Activated CD8-positive, alpha-beta memory T cell treated with anti-CD3 and anti-CD28 coated beads, Interleukin-2, amount 50 U/mL, for 24 hours (primary cell): ENCODE measurements around the gene PPP1R17.

Source experiments
- DNase-seq: peaks from one replicate; pipeline ENCODE4 v3.0.0-alpha.2; 2020; ENCODE audit errors: extremely low read depth

Gene PPP1R17

DNA sequence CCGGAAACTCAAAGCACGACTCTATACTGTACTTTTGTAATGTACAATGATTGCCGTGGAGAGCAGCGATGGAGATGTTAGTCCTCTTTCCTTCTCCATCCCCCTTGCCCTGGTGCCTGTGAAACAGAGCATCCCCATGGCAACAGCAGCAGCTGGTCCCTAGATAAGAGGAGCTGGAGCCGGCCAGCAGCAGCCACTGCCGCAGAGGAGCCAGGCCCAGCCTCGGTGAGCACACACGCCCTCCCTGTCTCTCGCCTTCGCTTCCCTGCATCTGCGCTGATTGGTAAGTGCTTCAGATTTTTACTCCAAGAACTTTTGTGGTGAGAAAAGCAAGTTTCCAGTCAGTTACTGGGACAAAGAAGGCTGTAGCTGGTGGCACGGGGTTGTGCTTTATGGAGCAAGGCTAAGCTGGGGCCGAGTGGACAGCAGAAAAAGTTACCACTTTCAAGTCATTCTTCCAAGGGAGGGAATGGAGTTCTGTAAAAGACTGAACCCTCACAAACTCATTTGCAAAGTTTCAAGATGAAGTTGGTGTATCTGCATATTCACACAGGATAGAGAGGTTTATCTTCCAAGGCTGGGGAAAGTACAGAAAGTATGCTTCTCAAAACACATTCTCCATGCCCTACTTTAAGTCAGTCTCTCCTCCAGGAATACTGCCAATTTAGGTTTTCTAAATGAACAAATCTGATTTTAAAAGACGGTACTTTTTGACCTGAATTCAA is at the start of gene PPP1R17:
PPP1R17 (plus strand) TSS at position 192 of the 725 bp plus-strand sequence. CDS start 5,227 bp downstream, outside the sequence.
- DNase-seq, result no peak

GRCh38 chr7:31640381-31640780 is 46.6 kb upstream of the PPP1R17 start:
- no peak for DNase-seq

- no peak for DNase-seq
Measured at GRCh38 chr7:31642681-31643115, 44.3 kb upstream of the PPP1R17 start.

GRCh38 chr7:31646942-31647341 is 40.1 kb upstream of the PPP1R17 start:
- DNase-seq, result no peak

- DNase-seq, result no peak
Measured at GRCh38 chr7:31647511-31647910, 39.5 kb upstream of the PPP1R17 start.

GRCh38 chr7:31648288-31648687 is 38.7 kb upstream of the PPP1R17 start:
- no peak for DNase-seq

DNA sequence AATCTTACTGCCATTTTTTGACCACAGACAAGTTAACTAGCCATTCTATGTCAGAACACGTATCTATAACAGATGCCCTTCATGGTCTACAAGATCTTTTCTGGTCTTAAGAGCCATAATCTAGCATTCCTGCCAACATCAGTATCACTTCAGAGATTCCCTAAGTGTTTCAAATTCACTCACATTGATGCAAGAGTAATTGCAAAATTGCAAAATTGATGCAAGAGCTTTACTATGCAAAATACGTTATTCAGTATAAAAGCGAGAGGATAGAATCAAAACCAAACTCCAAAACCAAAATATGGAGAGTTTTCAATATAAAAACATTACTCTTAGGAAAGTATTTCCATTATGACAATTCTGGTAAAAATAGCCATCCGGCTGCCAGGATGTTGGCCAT is 38.1 kb upstream of the PPP1R17 start:
- no peak for DNase-seq

GRCh38 chr7:31651234-31652062 is 35.6 kb upstream of the PPP1R17 start:
- DNase-seq, result no peak

DNA sequence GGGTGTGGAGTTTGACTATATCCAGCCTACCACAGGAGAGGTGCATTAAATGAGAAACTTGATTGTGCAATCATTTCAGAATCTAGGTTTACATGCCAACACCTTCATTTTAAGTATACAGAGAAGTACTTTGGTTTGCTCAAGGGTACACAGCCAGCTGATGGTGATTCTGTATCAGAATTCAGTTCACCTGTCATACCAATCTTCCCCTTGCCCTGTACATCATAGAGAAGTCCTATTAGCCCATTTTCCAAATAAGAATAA is 35.0 kb upstream of the PPP1R17 start:
- DNase-seq, result no peak

DNA sequence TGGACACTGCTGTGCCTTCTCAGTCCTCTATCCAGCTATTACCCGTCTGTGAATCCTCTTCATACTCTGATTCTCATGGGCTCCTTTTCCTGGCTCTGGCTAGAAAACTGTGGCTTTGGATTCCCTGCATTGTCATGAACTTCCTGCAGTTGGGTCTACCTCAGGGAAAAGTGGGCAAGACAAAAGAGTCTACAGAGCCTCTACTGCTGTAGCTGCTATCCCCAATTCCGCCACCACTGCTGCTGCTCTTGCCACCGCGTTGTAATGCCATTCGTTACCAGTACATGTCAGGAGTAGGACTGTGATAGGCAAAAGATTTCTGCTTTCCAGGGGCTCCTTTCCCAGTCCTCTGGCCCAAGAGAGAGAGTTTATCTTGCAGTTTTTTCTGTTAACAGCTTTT is 23.9 kb upstream of the PPP1R17 start:
- DNase-seq, result no peak

- DNase-seq, result no peak
Measured at GRCh38 chr7:31664890-31665289, 22.1 kb upstream of the PPP1R17 start.

- no peak for DNase-seq
Measured at GRCh38 chr7:31665546-31665945, 21.5 kb upstream of the PPP1R17 start.

GRCh38 chr7:31669461-31669860 is 17.6 kb upstream of the PPP1R17 start:
- DNase-seq, result no peak

- no peak for DNase-seq
Measured at GRCh38 chr7:31679574-31680305, 7.3 kb upstream of the PPP1R17 start.

DNA sequence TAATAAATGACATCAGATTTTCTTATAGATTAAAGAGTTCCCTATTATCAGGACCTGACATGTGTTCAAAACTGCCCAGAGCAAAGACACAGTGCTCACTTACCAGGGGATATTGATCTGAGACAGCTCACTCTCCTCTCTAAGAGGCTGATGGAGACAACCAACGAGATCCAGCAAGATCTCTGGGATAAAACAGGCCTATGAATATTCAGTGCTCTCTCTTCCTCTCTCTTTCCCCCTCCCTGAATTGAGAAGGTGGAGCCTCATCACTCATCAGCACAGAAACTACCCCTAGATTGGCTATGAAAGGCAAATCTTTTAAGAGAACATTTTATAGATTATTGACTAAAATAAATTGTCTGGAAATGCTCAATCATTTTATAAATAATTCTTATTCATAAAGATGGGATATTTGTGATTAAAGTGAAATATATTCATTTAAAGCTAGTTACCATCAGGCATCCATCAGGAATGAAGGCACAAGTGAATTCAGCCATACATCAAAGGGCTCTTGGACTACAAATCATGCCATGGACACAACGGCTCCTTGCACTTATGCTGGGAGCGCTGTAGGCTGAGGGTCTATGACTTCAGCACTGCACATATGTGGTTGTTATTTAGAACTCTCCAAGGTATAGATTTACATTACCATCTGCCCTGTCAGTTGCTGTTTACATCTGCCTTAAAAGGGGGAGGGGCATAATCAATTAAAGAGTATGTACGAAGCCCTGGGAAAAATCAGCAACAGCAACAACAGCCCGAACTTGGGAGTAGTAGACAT is 3.4 kb upstream of the PPP1R17 start:
- DNase-seq, result no peak

- no peak for DNase-seq
Measured at GRCh38 chr7:31688372-31688771, 1.4 kb downstream of the PPP1R17 start.

GRCh38 chr7:31688996-31689395 is 2.0 kb downstream of the PPP1R17 start:
- no peak for DNase-seq

GRCh38 chr7:31690935-31691334 is 3.9 kb downstream of the PPP1R17 start:
- no peak for DNase-seq

GRCh38 chr7:31692451-31692850 is 5.4 kb downstream of the PPP1R17 start:
- DNase-seq, result no peak

GRCh38 chr7:31692871-31693270 is 5.9 kb downstream of the PPP1R17 start:
- DNase-seq, result no peak

DNA sequence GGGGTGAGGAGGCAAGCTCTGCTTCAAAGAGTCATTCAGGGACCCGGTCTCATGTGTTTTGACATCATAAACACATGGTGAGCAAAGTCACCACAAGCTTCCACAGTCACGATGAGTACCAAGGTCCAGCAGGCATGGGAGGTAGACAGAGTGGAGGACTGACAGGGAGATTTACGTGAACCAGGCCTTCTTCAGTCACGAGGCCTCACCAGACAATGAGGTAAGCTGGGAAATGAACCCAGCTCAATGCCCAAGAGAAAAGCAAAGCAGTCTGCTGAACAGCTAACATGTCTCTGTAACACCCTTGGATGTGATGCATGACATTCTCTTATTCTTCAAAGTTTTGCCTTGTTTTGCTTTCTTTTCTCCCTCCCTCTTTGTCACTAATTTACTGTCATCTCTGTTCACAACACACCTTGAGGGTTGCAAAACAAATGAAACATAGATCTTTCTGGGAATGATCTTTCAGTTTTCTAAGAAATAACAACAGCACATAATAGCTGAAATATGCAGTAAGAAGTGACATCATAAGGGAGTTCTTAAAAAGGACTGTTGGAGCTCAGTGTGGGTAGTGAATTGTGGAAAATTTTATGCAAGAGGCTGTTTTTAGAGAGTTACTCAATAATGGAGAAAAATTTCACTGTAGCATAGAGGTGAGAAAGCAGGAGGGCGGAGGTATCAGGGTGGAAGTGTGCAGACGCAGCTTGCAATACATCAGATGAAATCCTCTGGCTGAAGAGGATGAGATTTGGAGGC is 9.0 kb downstream of the PPP1R17 start:
- DNase-seq, result no peak
